Measurements from ENCODE around the gene KCNMA1.
"Not testable (repeated sequence)": the region's sequence is repeated elsewhere in the genome, so short reads cannot be mapped to it uniquely, and the experiment has no call there.

The KCNMA1 gene

DNA sequence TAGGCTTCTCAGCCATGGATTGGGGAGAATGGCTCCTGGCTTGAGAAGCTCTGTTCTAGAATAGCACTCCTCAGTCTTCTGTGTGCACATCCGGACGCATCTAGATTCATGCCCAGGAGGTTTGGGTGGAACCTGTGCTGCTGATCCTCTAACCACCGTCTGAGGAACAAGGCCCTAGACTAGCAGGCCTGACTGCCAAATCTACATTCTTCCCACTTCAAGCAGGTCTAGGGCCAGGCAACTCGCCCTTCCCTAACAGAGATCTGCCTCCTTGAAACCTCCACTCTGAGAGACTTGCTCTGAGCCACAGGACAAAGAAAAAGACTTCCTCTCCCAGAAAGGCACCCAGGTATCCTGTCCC is 61.6 kb downstream of the KCNMA1 start:
- H3K36me3 ChIP-seq (ENCODE audit: insufficient read depth): no peaks in the 10 kb centered on the region
- H3K27ac ChIP-seq: no peak overlapping the region
- TF ChIP-seq, protein P1, sequence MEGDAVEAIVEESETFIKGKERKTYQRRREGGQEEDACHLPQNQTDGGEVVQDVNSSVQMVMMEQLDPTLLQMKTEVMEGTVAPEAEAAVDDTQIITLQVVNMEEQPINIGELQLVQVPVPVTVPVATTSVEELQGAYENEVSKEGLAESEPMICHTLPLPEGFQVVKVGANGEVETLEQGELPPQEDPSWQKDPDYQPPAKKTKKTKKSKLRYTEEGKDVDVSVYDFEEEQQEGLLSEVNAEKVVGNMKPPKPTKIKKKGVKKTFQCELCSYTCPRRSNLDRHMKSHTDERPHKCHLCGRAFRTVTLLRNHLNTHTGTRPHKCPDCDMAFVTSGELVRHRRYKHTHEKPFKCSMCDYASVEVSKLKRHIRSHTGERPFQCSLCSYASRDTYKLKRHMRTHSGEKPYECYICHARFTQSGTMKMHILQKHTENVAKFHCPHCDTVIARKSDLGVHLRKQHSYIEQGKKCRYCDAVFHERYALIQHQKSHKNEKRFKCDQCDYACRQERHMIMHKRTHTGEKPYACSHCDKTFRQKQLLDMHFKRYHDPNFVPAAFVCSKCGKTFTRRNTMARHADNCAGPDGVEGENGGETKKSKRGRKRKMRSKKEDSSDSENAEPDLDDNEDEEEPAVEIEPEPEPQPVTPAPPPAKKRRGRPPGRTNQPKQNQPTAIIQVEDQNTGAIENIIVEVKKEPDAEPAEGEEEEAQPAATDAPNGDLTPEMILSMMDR (conservative IDR thresholded peaks at IDR 0.05; ENCODE audit: low read depth, low read length): no peak
- no peak overlapping the region for H3K4me3 ChIP-seq (IDR thresholded peaks at IDR 0.05; ENCODE audit: insufficient read depth, low read depth, low read length)
- no peak overlapping the region for H3K9ac ChIP-seq
- H3K79me2 ChIP-seq (ENCODE audit: insufficient read depth, low read depth): no peaks in the 10 kb centered on the region
- no peaks in the 10 kb centered on the region for H3K27me3 ChIP-seq (ENCODE audit: insufficient read depth, low read depth)
- no peak overlapping the region for H2AFZ ChIP-seq (ENCODE audit: low read depth)
- no peak overlapping the region for H3K4me2 ChIP-seq
- no peaks in the 10 kb centered on the region for H4K20me1 ChIP-seq (ENCODE audit: insufficient read depth)
- no peaks in the 10 kb centered on the region for H3K4me1 ChIP-seq (ENCODE audit: low read depth, poor library complexity, severe bottlenecking)

GRCh38 chr10:77575271-77576006 is 62.2 kb downstream of the KCNMA1 start:
- Histone ChIP-seq H4K20me1 (ENCODE audit: insufficient read depth) (no peaks in the 10 kb centered on the region), H3K4me1 (ENCODE audit: low read depth, poor library complexity, severe bottlenecking) (no peaks in the 10 kb centered on the region), H3K27me3 (ENCODE audit: insufficient read depth, low read depth) (no peaks in the 10 kb centered on the region), H3K4me2 (no peak overlapping the region), H3K79me2 (ENCODE audit: insufficient read depth, low read depth) (no peaks in the 10 kb centered on the region), H2AFZ (ENCODE audit: low read depth) (no peak overlapping the region), H3K4me3 (IDR thresholded peaks at IDR 0.05; ENCODE audit: insufficient read depth, low read depth, low read length) (no peak overlapping the region), H3K36me3 (ENCODE audit: insufficient read depth) (no peaks in the 10 kb centered on the region), H3K27ac (no peak overlapping the region), H3K9ac (no peak overlapping the region)
- TF ChIP-seq, protein P1 (conservative IDR thresholded peaks at IDR 0.05; ENCODE audit: low read depth, low read length): no peak

GRCh38 chr10:77574438-77574837 is 63.2 kb downstream of the KCNMA1 start:
- Histone ChIP-seq H3K4me3 (IDR thresholded peaks at IDR 0.05; ENCODE audit: insufficient read depth, low read depth, low read length) (no peak overlapping the region), H3K4me2 (no peak overlapping the region), H3K36me3 (ENCODE audit: insufficient read depth) (no peaks in the 10 kb centered on the region), H3K27me3 (ENCODE audit: insufficient read depth, low read depth) (no peaks in the 10 kb centered on the region), H4K20me1 (ENCODE audit: insufficient read depth) (no peaks in the 10 kb centered on the region), H3K27ac (no peak overlapping the region), H2AFZ (ENCODE audit: low read depth) (no peak overlapping the region), H3K9ac (no peak overlapping the region), H3K4me1 (ENCODE audit: low read depth, poor library complexity, severe bottlenecking) (no peaks in the 10 kb centered on the region), H3K79me2 (ENCODE audit: insufficient read depth, low read depth) (no peaks in the 10 kb centered on the region)
- TF ChIP-seq, protein P1 (conservative IDR thresholded peaks at IDR 0.05; ENCODE audit: low read depth, low read length): no peak

DNA sequence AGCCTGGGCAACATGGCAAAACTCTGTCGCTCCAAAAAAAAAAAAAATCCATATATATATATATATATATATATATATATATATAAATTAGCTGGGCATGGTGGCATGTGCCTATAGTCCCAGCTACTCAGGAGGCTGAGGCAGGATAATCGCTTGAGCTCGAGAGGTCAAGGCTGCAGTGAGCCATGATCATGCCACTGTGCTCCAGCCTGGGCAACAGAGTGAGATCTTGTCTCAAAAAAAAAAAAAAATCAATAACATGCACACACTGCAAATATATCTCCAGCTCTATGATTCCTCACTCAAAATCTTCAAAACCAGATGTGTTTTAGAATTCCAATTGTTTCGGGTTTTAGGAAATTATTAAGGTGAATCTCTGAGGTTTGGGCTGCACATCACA is 65.1 kb downstream of the KCNMA1 start:
- not testable (repeated sequence) for H3K27me3 ChIP-seq (ENCODE audit: insufficient read depth, low read depth); H3K27ac ChIP-seq; H3K4me1 ChIP-seq (ENCODE audit: low read depth, poor library complexity, severe bottlenecking); H4K20me1 ChIP-seq (ENCODE audit: insufficient read depth); H3K36me3 ChIP-seq (ENCODE audit: insufficient read depth); H3K9ac ChIP-seq; H3K4me2 ChIP-seq; H2AFZ ChIP-seq (ENCODE audit: low read depth); H3K4me3 ChIP-seq (IDR thresholded peaks at IDR 0.05; ENCODE audit: insufficient read depth, low read depth, low read length); H3K79me2 ChIP-seq (ENCODE audit: insufficient read depth, low read depth)

DNA sequence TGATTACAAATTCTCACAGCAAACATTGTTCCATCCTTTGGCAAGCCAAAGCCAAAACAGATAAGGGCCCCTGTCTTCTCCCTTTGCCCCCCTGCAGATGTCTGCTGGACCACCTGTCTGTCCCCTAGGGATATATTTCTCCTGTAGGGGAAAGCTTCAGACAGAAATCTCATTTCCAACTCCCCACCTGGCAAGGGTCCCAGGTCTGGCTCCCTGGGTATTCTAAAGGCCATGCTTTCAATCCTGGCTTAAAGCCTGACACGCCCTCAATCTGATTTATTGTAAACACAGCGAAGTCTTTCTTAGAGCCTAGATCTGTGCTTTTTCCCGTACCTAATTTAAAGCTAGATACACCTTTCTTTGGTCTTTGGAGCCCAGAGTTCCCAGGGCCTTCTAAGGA is 66.1 kb downstream of the KCNMA1 start:
- Histone ChIP-seq H2AFZ (ENCODE audit: low read depth) (no peak overlapping the region), H3K36me3 (ENCODE audit: insufficient read depth) (no peaks in the 10 kb centered on the region), H3K4me1 (ENCODE audit: low read depth, poor library complexity, severe bottlenecking) (no peaks in the 10 kb centered on the region), H3K27ac (no peak overlapping the region), H3K79me2 (ENCODE audit: insufficient read depth, low read depth) (no peaks in the 10 kb centered on the region), H3K27me3 (ENCODE audit: insufficient read depth, low read depth) (no peaks in the 10 kb centered on the region), H3K9ac (no peak overlapping the region), H3K4me3 (IDR thresholded peaks at IDR 0.05; ENCODE audit: insufficient read depth, low read depth, low read length) (no peak overlapping the region), H3K4me2 (no peak overlapping the region), H4K20me1 (ENCODE audit: insufficient read depth) (no peaks in the 10 kb centered on the region)
- TF ChIP-seq, protein P1 (conservative IDR thresholded peaks at IDR 0.05; ENCODE audit: low read depth, low read length): no peak

Data from KMS-11 (cell line).